NCI-H446 treated with DMSO at 0.1 percent for 48 hours (cell line): ENCODE data around the gene NAA80.
A peak's percentile ranks its signal among the peaks of the same experiment; 100 is the strongest.

Experiments used
- DNase-seq: peaks from one replicate; lab custom pipeline; 2025; lab: John Stamatoyannopoulos, UW

Gene NAA80

DNA sequence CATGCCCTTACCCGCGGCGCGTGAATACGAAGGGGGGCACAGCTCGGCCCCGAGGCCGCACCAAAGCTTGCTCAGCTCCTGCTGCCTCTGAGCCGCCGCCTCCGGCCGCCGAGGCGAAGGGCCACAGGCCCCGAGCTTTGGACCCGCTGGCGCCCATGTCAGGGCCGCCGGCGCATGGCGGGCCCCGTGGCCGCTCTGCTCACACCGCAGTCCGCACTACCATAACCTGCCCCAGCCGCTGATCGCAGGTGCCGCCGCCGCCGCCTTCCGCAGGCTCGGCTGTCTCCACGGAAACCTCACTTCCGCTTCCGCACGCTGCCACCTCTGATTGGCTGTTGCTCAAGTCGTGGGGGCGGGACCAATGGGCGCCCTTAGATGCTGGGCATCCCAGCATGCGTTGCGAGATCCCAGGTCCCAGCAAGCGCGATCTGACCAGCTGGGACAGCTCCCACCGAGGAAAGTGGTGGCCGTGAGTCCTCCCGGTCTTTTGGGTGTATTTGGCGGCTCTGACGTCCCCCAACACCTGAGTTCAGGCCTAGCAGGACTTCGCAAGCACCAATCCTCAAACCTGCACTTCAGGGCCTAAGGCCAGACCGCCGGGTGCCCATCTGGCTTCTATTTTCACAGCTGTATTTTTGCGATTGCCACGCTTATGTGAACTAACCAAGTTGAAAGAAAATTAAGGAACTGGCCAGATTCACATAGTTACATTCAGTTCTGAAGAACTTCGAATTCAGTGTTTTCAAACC, 28.9 kb upstream of the NAA80 start, which contains the start of gene TUSC2:
Gene TUSC2, minus strand, starts transcription at position 281 of the 749 bp plus-strand sequence. Its CDS starts 124 bp downstream, at position 157.
- DNase-seq: peak; percentile 76

- no peak for DNase-seq
Measured at GRCh38 chr3:50327129-50327528, 27.9 kb upstream of the NAA80 start.

GRCh38 chr3:50326182-50326541, 27.0 kb upstream of the NAA80 start:
- DNase-seq: no peak

DNA sequence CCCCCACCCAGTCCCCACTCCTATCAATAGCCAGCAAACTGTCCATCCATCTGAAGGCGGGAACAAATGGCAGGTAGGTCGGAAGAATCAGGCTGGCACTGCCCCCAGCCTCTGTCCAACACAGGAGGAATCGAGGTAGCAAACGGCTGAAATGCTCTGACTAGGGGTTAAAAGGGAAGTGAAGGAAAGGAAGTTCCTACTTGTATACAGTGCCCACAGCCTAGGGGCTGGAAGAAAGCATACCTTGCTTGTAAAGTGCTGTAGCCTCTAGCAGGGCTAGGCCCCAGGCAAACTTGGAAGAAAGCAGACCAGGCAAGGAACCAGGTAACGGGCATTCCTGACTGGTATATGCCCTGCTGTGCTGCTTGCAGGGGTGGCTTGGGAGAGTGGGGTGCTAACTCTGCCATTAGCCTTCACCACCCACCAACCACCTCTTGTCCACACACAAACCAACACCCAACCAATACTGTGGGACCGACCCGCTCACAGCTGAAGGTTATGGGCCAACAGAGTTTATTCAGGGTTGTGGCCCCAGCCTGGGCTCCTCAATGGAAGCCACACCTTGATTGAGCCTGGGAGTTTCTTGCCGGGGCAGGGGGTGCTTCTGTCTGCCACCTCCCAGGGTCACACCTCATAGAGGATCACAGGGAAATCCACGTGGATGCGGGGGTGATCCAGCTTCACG, 26.4 kb upstream of the NAA80 start:
- DNase-seq: no peak

DNA sequence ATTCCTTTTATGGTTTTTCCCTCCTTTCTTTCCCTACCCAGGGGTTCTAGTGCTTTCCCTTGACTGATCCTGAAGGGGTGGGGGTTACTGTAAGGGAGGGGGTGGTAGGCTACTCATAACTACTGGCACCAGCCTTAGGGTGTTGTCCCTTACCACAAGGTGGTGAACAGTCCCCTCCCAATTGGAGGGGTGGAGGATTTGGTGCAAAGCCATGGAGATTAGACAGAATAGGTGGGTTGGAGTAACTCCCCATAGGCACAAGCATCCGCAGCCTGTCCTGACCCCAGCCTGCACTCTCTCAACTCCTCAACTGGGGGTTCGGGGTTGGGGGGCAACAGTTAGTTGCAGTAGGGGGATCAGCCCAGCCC, 25.9 kb upstream of the NAA80 start:
- no peak for DNase-seq

- DNase-seq: no peak
Measured at GRCh38 chr3:50324351-50325112, 25.3 kb upstream of the NAA80 start.

DNA sequence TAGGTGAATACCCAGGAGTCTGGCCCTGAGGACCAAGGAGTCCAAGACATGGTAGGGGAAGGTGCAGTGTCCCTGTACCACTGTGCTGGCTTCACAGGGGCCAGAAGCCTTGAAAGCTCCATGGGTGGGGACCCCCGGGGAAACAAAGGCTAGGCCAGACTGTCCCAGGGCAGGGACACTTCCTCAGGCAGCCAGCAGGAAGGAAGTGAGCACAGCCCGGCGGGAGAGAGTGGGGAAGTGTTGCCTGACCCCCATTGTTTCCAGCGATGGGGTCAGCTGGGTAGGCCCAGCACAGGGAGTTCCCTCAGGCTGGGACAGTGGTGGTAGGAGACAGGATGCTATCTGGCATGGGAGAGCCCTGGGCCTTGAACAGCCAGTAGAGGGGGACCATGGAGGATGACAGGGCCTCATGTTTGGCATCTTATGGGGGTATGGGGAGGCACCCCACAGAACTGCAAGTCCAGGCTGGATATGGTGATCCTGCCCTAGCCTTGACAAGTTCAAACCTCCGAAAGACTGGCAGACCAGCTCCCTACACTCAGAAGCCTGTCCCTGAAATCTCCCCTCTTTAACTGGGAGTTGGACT, 24.5 kb upstream of the NAA80 start:
- DNase-seq: no peak

- DNase-seq: no peak
Measured at GRCh38 chr3:50323092-50323600, 23.9 kb upstream of the NAA80 start.

- no peak for DNase-seq
Measured at GRCh38 chr3:50322386-50323091, 23.3 kb upstream of the NAA80 start, which contains the start of gene HYAL2. Gene HYAL2, minus strand, starts transcription at chr3:50322745. Its CDS starts 2,256 bp downstream, at chr3:50320489.

- no peak for DNase-seq
Measured at GRCh38 chr3:50322115-50322385, 22.8 kb upstream of the NAA80 start.

DNA sequence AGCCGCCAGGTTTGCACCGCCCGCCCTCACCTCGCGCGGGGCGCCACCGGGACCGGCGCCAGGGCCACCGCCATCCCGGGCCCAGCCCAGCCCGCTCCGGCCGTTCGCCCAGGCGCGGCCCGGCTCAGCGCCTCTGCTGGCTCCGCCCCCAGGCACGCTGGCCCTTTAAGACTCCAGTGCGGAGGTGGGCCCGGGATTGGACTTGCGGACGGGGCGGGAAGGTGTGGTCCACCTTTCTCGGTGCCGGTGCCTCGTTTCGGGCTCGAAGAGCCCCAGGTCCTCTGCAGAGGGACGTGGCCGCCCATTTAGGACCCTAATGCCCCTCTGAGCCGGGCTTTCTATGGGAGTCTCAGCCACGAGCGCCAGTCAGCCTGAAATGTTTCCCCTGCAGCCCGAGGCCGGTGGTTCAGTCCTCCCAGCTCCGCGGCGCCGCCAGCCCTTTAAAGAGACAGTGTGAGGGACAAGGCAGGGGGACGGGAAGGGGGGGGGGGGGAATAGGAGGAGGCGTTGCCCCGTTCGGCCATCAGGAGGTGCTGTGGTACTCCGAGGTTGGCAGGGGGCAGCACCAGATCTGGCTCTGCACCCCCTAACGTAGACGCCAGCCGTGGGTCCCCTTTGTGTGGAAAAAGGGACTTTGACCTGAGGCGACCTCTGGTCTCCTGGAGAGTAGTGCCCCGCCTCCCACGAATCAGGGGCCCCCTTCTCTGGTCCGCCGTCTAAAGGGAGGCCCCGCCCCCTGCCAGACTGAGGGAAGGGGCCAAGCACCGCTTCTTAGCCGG, 22.3 kb upstream of the NAA80 start:
- DNase-seq: peak; percentile 56

DNA sequence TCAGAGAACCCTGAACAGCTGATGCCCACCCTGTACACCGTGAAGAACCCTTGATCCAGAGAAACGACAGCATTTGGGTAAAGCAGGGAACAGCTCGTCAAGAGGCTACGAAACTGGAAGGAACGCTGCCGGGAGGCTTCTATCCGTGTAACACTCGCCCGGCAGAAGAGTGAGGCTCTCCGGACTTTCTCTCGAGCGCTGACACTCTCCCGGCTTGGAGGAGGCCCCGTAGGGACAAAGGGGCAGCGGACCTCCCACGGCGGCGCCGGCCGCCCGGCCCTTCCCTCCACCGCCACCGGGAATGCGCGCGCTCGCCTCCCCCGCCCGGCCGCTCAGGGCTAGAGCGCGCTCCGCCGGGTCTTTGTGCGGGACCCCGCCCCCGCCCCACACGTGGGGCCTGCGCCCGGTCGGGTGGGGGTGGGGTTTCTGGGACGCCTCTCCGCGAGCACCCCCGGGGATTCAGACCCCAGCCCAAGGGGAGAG, 21.7 kb upstream of the NAA80 start:
- DNase-seq: no peak

DNA sequence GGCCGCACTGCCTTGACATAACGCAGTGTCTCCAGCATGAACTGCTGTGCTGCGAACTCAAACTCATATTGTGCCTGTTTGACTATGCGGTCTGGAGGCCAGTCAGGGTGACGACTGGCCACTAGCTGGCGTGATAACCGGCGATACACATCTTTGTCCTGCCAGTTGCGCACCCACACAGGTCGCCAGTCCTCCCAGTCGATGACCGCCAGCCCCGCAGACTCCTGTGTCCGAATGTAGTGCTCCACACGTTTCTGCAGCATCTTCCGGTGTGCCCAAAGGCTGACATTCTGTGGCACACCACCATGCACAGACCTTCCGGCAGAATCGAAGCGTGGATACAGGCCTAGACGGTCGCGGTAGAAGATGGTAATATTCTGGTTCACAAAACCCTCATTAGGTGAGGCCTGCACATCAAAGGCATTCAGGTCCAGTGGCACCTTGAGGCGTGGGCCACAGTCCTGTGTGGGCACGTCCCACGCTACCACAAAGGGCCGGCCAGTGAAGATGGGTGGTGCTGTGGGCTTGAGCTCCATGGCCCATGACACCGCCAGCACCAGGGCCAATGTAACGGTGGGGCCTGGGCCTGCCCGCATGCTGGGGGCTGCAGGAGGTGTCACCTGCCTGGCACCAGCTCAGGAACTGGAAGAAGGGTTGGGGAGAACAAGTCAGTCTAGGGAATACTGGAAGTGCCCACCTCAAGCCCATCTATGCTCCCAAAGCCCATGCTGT, 20.9 kb upstream of the NAA80 start:
- DNase-seq: no peak

DNA sequence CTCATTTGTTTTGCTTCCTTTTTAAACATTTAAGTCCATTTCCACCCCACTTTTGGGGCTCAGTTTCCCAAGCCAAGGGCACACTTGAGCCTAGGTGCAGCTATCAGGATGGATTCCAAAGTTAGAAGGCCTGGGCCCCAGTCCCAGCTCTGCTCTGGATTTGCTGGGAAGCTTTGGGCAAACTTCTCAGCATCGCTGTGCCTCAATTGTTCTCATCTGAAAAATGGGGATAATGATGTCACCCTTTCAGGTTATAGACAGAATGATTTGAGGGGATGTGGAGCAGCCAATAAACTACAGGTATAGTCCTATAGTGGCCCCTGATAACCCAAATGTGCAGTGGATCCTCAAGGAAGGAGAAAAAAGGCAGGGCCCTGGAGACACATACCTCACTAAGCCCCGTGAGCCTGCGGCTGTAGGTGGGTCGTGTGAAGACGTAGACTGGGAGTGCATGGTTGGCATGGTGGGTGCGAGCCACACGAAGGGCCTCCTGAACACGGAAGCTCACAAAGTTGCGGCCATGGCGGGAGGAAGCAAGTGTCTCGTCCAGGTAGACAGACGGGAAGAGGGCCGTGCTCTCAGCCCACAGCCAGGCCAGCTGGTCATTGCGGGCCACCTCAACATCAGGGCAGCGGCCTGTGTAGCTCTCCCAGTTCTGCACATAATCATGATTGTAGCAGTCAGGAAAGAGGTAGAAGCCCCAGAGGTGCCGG, 20.1 kb upstream of the NAA80 start:
- DNase-seq: no peak

GRCh38 chr3:50318615-50319014, 19.4 kb upstream of the NAA80 start:
- no peak for DNase-seq

GRCh38 chr3:50318163-50318562, 19.0 kb upstream of the NAA80 start:
- no peak for DNase-seq

DNA sequence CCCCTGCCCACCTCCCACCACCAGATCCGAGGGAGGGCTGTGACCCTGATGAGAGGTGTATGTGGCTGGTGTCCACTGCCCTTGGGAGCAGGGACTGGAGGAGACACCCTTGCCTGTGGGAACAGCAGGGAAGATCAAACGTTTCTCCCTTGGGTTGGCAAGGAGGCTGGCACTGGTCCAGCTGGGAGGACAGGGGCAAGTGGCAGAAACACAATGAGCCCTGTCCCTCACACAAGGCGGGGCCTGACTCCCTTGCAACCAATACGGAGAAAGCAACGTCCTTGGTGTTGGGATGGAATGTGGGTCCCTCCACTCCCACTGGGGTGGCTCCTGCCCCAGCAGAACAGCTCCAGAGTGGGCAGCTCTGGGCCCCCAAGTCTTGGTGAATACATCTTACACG, 18.1 kb upstream of the NAA80 start:
- no peak for DNase-seq

DNA sequence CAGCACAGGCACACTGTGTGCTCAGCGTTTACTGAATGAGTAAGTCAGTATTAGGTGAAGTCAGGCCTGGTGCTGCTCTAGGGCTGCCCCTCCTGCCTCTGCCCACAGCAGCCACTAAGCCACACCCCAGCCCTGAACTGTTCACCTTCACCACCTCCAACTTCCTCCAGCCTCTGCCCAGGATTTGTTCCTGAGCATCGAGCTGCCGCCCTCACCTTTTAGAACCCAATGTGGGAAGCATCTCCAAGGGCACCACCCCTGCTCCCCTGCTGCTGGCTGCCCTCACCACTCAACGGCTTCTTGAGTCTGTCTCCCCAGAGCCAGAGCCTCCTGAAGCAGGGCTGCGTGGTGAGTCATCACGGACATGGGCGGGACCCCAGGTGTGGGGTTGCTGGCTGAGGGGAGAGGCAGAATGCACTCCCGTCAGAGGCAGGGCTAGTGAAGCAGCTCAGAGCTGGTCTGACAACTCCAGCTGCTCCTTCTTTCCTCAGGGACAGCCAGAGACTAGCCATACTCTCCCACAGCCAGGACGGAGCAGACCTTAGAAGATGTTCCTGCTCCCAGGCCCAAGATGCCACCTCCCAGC, 17.5 kb upstream of the NAA80 start:
- no peak for DNase-seq

DNA sequence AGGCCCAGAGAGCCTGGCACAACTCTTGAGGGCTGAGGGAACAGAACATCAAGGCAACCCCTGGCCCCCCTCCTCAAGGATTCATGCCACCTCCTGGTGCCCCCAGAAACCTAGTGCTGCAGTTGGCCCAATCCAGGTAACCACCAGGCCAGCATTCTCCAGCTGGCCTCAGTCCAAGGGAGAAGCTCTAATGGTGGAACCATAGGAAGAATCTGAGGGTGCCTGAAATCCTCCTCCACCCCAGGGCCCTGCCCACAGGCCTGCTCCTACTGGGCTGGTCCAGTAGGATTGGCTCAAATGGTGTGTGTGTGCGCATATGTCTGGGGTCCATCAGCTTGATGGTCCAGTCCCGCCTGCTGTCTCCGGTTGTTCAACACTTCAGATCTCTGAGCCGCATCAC, 15.6 kb upstream of the NAA80 start:
- DNase-seq: no peak
